HG03354 (cell line): Measurements from ENCODE around the gene VARS2.

ENCODE experiments used
- ATAC-seq: cut with Tn5 transposase; IDR thresholded peaks from one replicate; pipeline ENCODE4 v1.9.1; 2021; ENCODE audit warnings: mild to moderate bottlenecking; ENCODE audit not compliant: unreplicated experiment, poor library complexity, severe bottlenecking

Gene VARS2

DNA sequence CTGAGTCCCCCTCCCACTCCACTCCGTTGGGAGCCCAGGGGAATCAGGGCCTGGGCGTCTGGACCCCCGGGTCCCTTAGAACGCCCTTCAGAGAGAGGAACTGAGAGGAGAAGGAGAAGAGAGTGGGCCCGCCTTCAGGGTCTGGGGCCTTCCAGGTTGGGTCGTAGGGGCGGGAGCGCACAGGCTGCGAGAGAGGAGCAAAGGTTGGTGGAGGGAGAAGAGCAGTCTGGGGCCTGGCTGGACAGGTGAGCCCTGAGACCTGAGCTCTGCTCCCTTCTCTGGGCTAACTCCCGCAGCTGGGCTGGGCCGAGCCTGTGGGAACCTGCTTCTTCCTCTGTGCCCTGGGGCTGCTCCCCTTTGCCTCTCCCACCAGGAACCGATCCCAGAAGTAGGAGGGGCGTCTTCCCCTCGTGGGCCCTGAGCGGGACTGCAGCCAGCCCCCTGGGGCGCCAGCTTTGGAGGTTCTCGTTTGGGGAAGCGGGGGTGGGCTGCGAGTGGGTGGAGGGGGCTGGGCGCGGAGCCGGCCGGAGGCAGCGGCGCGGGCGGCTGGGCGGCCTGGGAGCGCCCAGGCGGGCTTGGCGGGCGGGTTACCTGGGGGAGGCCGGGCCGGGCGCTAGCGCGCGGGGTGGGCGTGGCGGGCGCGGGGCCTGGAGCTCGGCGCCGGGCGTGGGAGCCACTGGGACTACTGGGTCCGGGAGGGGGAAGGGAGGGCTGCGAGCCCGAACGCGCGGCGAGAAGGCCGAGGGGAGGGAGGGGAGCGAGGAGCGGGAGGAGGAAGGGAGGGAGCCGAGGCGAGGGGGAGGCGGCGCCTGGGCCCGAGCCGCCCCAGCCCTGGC lies 30.1 kb upstream of the VARS2 start, which contains the start of gene DDR1:
TSS of gene DDR1 (plus strand) at position 835 of the 836 bp plus-strand sequence. CDS start 4,211 bp downstream, outside the sequence.
- ATAC-seq: no peak

GRCh38 chr6:30884521-30885480 lies 29.2 kb upstream of the VARS2 start:
- ATAC-seq: no peak

DNA sequence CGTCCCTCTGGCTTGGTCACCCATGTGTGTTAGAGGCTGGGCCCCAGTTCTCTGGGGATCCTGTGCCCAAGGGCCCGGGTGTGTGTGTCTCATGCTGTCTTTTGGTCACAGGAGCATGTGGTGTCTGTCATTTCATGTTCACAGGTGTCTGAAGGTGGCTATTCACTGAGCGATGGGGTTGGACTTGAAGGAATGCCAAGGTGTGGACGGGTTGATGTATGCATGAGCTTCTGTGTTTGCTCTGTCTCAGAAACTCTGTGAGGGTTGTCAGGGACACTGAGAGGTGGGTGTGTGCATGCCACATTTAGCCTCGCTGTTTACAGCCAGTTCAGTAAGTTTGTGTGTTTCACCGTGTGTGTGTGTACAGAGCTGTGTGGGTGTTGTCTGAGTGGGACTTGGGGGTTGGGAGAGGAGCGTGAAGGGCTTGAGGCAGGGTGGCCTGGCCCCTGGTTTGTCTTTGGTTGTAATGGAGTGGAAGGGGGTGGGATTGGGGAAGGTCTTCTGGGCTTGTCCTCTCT lies 28.5 kb upstream of the VARS2 start:
- ATAC-seq: no peak

DNA sequence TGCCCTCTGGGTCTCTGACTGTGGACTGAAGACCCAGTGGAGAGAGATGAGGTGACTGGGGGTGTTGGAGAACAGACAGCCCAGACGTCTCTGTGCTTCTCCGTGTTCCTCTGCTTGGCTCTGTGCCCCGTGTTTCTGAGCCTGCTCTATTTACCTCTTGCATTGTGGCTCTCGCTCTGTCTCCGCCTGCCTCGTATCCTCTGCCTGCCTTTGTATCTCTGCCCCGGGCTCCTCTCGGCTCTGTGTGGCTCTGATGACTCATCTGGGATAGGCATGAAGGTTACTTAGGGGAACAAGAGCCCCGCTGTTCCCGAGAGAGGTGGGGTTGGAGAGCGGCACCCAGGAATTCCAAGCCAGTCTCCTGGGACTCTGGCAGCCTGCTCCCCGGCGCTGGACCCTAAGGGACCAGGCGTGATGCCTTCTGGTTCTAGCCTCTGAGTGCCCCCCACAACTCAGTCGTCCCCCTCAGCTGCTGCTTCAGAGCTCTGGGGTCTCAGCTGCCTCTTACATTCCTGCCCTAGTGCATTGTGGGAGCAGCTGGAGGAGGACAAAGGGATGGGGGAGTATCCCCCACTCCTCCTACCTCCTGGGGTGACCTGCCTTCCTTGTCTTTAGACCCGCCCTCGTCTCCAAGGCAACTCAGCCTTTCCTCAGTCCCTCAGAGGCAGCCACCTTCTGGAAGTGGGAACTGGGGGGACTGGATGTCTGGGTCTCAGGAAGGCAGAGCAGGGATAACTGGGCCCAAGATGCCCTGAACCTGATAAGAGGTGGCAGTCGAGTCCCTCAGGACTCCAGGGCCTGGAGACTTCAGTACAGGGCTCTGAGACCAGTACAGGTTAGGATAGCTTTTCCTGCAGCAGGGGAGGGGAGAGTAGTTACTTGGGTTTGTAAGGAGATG lies 27.8 kb upstream of the VARS2 start:
- ATAC-seq: no peak

DNA sequence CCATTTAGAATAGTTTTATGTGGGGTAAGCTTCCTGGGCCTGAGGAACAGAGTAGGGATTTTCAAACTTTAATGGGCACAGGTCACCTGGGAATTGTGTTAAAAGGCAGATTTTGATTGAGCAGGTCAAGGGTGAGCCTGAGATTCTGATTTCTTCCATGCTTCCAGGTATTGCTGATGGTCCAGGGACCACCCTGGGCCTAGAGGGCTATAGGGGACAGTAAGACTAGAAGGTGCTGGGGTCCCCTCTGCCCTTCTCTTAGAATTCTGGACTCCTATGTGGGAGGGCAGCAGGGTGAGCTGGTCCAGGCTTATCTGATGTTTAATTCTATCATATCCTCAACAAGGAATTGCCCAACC lies 27.2 kb upstream of the VARS2 start:
- no peak for ATAC-seq

DNA sequence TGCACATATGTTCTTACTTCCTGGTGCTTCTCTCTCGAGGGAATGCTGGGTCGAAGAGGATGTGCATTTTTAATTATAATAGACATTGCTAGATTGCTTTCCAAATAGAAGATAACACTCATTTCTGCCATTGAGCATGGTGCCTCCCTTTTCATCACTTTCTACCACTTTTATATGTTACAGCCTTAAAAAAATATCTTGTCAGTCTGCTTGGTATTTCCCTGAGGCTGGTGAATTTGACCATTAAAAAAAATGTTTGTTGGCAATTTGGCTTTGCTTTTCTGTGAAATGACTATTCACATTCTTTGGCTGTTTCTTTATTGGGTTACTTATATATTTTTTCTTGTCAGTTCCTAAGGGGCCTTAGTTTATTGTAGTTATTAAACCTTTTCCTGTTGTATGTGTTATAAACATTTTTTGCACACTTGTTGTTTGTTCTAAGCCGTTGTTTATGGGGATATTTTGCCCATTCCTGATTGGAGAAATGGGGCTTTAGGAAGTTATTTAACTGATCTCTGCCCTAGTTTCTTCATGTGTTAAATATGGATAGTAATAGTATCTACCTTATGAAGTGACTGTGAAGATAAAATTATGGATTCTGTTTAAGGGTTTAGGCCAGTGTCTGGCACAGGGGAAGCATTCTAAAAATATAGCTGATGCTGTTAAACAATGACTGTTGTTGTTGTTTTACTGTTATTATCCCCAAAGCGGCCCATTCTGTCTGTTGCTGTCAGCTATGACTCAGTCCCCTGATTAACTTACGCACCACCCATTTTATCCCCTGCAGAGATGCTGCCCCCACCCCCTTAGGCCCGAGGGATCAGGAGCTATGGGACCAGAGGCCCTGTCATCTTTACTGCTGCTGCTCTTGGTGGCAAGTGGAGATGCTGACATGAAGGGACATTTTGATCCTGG lies 25.9 kb upstream of the VARS2 start:
- ATAC-seq: no peak

DNA sequence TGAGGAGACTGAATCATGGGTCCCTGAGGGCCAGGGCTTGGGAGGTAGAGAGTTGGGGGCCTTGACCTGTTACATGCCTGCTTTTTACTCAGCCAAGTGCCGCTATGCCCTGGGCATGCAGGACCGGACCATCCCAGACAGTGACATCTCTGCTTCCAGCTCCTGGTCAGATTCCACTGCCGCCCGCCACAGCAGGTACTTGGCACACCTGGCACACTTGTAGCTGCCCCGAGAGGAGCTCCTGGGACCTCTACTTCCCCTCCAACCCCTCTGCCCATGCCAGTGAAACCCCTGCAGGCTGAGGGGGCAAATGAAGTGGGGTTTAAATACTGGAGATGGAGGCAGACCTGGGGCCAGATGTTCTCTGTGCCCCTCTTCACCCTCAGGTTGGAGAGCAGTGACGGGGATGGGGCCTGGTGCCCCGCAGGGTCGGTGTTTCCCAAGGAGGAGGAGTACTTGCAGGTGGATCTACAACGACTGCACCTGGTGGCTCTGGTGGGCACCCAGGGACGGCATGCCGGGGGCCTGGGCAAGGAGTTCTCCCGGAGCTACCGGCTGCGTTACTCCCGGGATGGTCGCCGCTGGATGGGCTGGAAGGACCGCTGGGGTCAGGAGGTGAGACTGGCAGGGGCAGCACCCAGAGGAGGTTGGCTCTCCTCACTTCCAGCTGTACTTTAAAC lies 25.1 kb upstream of the VARS2 start:
- ATAC-seq: no peak

GRCh38 chr6:30889496-30889885 lies 24.5 kb upstream of the VARS2 start:
- ATAC-seq: no peak

DNA sequence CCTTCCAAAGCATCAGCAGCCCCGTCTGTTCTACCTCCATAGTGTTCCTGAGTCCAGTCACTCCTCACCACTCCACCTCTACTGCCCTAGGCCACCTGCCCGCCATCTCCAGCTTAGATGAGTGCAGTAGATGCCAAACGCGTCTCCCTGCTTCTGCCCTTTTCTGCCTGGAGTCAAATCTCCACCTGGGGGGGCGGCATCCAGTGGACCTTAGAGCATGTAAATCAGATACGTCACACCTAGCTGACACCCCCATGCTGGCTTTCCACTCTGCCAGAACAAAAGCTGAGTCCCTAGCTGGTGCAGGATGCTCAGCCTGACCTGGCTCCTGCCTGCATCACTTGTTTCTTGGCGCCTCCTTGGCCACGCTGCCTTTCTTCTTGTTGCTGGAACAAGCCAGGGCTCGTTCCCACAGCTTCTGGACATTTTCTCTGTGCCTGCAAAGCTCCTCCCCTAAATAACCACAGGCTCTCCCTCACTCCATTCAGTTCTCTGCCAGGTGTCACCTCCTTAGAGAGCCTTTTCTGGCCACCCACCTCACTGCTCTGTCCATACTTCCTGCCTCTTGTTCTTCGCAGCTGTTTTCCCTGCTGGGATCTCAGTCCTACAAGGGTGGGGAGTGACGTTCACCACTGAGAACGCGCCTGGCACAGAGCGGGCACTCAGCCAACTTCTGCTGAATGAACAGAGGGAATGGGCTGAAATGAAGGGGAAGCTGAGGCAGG lies 24.0 kb upstream of the VARS2 start:
- ATAC-seq: no peak

GRCh38 chr6:30890646-30891449 lies 23.2 kb upstream of the VARS2 start:
- no peak for ATAC-seq

GRCh38 chr6:30891450-30891723 lies 22.7 kb upstream of the VARS2 start:
- no peak for ATAC-seq

DNA sequence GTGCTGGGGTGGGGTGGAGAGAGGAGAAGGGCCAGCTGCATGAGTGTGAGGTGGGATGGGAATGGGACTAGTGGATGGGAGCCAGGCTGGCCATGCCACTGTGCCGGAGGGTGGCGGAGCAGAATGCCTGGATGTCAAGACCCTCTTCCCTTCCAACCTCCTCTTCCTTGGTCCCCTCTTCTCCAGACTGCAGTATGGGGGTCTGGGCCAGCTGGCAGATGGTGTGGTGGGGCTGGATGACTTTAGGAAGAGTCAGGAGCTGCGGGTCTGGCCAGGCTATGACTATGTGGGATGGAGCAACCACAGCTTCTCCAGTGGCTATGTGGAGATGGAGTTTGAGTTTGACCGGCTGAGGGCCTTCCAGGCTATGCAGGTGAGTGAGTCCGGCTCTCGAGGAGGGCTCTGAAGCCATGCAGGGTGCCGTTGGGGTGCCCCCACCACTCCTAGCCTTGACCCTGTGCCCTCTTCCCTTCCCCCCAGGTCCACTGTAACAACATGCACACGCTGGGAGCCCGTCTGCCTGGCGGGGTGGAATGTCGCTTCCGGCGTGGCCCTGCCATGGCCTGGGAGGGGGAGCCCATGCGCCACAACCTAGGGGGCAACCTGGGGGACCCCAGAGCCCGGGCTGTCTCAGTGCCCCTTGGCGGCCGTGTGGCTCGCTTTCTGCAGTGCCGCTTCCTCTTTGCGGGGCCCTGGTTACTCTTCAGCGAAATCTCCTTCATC lies 22.1 kb upstream of the VARS2 start:
- ATAC-seq: no peak

DNA sequence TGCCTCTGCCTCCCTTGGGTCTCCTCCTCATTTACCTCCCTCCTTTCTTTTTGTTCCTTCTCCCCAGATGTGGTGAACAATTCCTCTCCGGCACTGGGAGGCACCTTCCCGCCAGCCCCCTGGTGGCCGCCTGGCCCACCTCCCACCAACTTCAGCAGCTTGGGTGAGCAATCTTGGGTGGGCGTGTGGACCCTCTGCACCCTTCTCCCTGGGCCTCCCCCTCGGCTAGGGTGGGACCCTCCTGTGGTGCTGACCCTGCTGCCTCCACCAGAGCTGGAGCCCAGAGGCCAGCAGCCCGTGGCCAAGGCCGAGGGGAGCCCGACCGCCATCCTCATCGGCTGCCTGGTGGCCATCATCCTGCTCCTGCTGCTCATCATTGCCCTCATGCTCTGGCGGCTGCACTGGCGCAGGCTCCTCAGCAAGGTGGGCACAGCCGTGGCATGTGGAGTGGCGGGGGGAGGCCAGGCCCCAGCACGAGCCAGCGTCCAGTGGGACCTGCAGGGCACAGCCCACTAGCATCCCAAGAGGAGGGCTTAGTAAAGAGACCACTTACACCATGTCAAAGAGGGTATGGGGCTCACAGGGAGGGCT lies 20.9 kb upstream of the VARS2 start:
- no peak for ATAC-seq

- no peak for ATAC-seq
These were observed 20.4 kb upstream of the VARS2 start for GRCh38 chr6:30893666-30894065.

DNA sequence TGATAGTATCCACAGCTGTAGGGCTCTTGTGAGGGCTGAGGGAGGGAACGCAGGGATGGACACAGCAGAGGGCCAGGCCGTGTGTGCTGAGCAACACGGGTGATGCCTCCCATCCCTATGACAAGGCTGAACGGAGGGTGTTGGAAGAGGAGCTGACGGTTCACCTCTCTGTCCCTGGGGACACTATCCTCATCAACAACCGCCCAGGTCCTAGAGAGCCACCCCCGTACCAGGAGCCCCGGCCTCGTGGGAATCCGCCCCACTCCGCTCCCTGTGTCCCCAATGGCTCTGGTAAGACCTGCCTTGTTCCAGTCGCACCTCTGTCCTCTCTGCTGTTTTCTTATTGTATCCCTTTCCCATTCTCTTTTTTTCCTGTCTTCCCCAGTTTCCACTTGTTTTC lies 19.7 kb upstream of the VARS2 start:
- no peak for ATAC-seq

DNA sequence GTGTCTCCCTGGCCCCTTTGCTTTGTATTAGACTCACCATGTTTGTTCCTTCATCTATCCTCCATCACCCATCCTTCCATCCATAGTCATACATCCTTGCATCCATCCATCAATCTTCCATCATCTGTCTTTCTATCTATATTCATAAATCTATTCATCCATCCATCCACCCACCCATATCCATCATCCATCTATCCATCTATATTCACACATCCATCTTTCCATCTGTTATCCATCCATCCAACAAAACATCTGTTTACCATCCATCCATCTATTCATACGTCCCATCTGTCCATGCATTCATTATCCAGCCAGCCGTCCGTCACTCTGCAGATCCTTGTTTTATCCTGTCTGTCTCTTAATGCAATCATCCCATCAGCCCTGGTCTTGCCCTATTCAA lies 19.1 kb upstream of the VARS2 start:
- no peak for ATAC-seq
